Activated CD4-positive, alpha-beta T cell treated with anti-CD3 and anti-CD28 coated beads for 36 hours (primary cell): ENCODE results near the gene REST. TPM values are rescaled to one million over a fixed set of nuclear protein-coding genes. Genes with fewer than 3 reads are reported as not detected.

Source experiments
- ATAC-seq: fragments of 200-7000 bp; cut with Tn5 transposase; one replicate; pipeline ENCODE4 v1.10.0; 2021; ENCODE audit warnings: mild to moderate bottlenecking, moderate library complexity
- CTCF ChIA-PET: fragments of 350-600 bp; sonication (Branson Sonifier 250); formaldehyde crosslinking; loops from one replicate; lab custom pipeline; 2021; ENCODE audit warnings: antibody characterized with exemption; lab: Charles Lee
- POLR2A ChIA-PET: fragments of 350-600 bp; sonication (Branson Sonifier 250); formaldehyde crosslinking; loops from one replicate; lab custom pipeline; 2021; ENCODE audit warnings: antibody characterized with exemption, inconsistent platforms; lab: Charles Lee
- DNase-seq: peaks from one replicate; pipeline ENCODE4 v3.0.0-alpha.2; 2020
- H3K27ac Mint-ChIP-seq: one replicate; pipeline ENCODE4 v1.8.0; 2021; ENCODE audit warnings: mixed read lengths
- H3K27me3 Mint-ChIP-seq: one replicate; pipeline ENCODE4 v1.8.0; 2021; ENCODE audit warnings: mixed read lengths
- H3K36me3 Mint-ChIP-seq: one replicate; pipeline ENCODE4 v1.8.0; 2021; ENCODE audit warnings: low read depth, mixed read lengths
- H3K4me1 Mint-ChIP-seq: one replicate; pipeline ENCODE4 v1.8.0; 2021; ENCODE audit warnings: mixed read lengths
- H3K4me3 Mint-ChIP-seq: one replicate; pipeline ENCODE4 v1.8.0; 2021; ENCODE audit warnings: mild to moderate bottlenecking, moderate library complexity, mixed read lengths
- H3K9me3 Mint-ChIP-seq: one replicate; pipeline ENCODE4 v1.8.0; 2021; ENCODE audit warnings: low read depth, mixed read lengths
- intact Hi-C, 2 experiments: fragments of 100-400 bp; cut with DNase I in 1 of 2; cut with micrococcal nuclease in 1 of 2; formaldehyde crosslinking; loops; one replicate each; pipeline versions ENCODE4 v1.14.2 to v1.15.1; 2022 to 2024; cut with DNase I, micrococcal nuclease
- total RNA-seq, 2 experiments: library from RNA; stranded (reverse); gene quantifications; one replicate each; pipeline ENCODE4 v1.2.3, GENCODE V29; 2021

The REST gene, protein sequence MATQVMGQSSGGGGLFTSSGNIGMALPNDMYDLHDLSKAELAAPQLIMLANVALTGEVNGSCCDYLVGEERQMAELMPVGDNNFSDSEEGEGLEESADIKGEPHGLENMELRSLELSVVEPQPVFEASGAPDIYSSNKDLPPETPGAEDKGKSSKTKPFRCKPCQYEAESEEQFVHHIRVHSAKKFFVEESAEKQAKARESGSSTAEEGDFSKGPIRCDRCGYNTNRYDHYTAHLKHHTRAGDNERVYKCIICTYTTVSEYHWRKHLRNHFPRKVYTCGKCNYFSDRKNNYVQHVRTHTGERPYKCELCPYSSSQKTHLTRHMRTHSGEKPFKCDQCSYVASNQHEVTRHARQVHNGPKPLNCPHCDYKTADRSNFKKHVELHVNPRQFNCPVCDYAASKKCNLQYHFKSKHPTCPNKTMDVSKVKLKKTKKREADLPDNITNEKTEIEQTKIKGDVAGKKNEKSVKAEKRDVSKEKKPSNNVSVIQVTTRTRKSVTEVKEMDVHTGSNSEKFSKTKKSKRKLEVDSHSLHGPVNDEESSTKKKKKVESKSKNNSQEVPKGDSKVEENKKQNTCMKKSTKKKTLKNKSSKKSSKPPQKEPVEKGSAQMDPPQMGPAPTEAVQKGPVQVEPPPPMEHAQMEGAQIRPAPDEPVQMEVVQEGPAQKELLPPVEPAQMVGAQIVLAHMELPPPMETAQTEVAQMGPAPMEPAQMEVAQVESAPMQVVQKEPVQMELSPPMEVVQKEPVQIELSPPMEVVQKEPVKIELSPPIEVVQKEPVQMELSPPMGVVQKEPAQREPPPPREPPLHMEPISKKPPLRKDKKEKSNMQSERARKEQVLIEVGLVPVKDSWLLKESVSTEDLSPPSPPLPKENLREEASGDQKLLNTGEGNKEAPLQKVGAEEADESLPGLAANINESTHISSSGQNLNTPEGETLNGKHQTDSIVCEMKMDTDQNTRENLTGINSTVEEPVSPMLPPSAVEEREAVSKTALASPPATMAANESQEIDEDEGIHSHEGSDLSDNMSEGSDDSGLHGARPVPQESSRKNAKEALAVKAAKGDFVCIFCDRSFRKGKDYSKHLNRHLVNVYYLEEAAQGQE
- 10 to 100 TPM; 44.0 to 44.9 TPM for total RNA-seq

DNA sequence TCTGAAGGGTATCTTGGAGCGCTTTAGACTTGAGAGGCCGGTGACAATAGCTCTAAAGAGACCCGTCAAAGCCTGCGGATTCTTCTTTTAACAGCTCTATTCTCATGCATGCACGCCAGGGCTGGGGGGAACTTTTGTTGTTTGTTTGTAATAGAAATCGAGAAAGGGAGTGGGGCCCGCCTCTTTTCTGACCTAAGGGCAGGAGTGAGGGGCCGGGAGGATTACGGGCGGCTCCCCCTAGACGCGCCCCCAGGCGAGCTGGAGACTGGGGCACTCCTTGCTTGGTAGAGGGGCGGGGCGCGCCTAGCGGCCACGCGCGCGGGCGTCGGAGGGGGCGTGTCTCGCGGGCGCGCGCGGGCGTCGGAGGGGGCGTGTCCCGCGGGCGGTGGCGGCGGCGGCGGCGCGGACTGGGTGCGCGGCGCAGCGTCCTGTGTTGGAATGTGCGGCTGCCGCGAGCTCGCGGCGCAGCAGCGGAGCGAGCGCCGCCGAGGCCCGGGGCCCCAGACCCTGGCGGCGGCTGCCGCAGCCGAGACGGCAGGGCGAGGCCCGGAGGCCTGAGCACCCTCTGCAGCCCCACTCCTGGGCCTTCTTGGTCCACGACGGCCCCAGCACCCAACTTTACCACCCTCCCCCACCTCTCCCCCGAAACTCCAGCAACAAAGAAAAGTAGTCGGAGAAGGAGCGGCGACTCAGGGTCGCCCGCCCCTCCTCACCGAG is at the start of gene REST:
Gene REST, plus strand, starts transcription at position 412 of the 717 bp plus-strand sequence. CDS start 2,739 bp downstream, outside the sequence.
- ChIA-PET CTCF (interaction anchor here (0.5 to 3.3 kb wide), 13 partner anchors 10 to 482 kb away, joined by 3 to 19 read pairs (median 3); partner anchors contain the start of genes NOA1 and POLR2B), POLR2A (interaction anchor here (0.5 to 1.7 kb wide), 7 partner anchors 58 to 922 kb away, joined by 3 to 13 read pairs (median 5); partner anchors contain the start of genes AASDH, NOA1 and POLR2B)
- DNase-seq (peak; percentile 88), ATAC-seq (peak; percentile 64)
- intact Hi-C loops, result loop anchor here (1.0 to 5.0 kb wide), 14 partner anchors 45 to 1360 kb away; partner anchors contain the start of genes CEP135 (in 2 of the 2), PPAT (in 2 of the 2), AASDH (in 1 of the 2) and CLOCK (in 1 of the 2)
- peak within 1 kb of the TSS; percentile 72 for H3K27ac Mint-ChIP-seq
- peak within 1 kb of the TSS; percentile 73 for H3K4me3 Mint-ChIP-seq
- H3K36me3 Mint-ChIP-seq, result peaks cover 16% of the 10 kb centered on the region
- H3K4me1 Mint-ChIP-seq, result peaks cover 38% of the 10 kb centered on the region
- H3K9me3 Mint-ChIP-seq, result no peaks in the 10 kb centered on the region
- no peaks in the 10 kb centered on the region for H3K27me3 Mint-ChIP-seq

DNA sequence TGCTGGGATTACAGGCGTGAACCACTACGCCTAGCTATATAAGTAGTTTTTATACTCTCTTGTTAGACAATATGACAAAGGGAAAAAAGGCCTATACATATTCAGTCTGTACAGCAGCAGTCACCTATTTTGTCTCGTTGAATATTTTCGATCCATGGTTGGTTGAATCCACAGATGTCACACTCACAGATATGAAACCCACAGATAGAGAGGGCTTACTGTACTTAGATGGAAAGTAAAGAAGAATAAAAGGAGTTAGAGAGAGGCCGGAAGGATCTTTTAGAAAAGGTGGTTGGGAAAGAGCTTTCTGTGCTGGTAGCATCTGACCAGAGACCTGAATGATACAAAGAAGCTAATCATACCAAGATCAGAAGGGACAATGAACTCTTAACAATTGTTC is 47.9 kb upstream of the REST start:
- peaks cover 7% of the 10 kb centered on the region for H3K4me1 Mint-ChIP-seq
- intact Hi-C loops, result loop anchor here in 1 of 2 experiments (5.0 kb wide), 1 partner anchor 47 kb away; the partner anchor contains the start of gene REST
- no peaks in the 10 kb centered on the region for H3K27me3 Mint-ChIP-seq
- H3K4me3 Mint-ChIP-seq, result no peak overlapping the region
- ATAC-seq (no peak), DNase-seq (no peak)
- ChIA-PET POLR2A (no interaction called here), CTCF (interaction anchor here (1.3 to 1.4 kb wide), 2 partner anchors 14 to 23 kb away, joined by 4 read pairs; no protein-coding TSS in a partner anchor)
- no peaks in the 10 kb centered on the region for H3K36me3 Mint-ChIP-seq
- no peak overlapping the region for H3K27ac Mint-ChIP-seq
- no peaks in the 10 kb centered on the region for H3K9me3 Mint-ChIP-seq

DNA sequence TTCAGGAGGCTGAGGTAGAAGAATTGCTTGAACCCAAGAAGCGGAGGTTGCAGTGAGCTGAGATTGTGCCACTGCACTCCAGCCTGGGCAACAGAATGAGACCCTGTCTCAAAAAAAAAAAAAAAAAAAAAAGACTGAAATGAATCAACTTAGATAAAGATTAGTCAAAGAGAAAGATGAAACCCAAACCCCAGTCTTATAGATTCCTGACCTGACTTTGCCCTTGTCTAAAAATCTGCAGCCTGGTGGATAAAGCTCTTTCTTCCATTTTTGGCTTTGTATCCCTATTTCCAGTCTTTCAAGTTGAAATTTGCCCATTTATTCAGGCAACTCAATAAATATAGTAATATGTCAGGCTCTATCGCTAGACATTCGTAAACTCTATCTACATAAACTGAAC is 46.9 kb upstream of the REST start:
- no peak overlapping the region for H3K27ac Mint-ChIP-seq
- intact Hi-C loops, result loop anchor here in 1 of 2 experiments (5.0 kb wide), 1 partner anchor 47 kb away; the partner anchor contains the start of gene REST
- peaks cover 7% of the 10 kb centered on the region for H3K4me1 Mint-ChIP-seq
- no peak for DNase-seq
- no peaks in the 10 kb centered on the region for H3K36me3 Mint-ChIP-seq
- H3K4me3 Mint-ChIP-seq, result no peak overlapping the region
- ChIA-PET POLR2A (no interaction called here), CTCF (interaction anchor here (1.3 to 1.4 kb wide), 2 partner anchors 13 to 24 kb away, joined by 4 read pairs; no protein-coding TSS in a partner anchor)
- H3K27me3 Mint-ChIP-seq, result no peaks in the 10 kb centered on the region
- peak; percentile 52 for ATAC-seq
- H3K9me3 Mint-ChIP-seq, result no peaks in the 10 kb centered on the region

DNA sequence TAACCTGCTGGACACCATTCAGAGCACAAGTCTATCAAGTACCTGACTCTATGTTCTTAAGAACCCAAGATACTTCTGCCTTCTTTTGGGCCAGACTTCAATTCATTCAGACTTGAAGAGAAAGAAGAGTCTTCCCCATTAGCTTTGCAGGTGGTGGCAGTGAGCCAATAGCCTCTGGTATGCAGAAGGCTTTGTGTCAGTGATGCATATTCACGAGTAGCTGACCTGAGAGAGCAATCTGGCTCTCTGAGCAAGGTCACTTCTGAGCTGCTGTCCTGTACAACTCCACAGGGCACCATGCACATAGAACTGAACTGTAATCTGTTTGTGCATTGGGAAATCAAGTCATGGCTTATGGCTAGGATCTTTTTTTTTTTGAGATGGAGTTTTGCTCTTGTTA is 46.3 kb upstream of the REST start:
- no peaks in the 10 kb centered on the region for H3K9me3 Mint-ChIP-seq
- ChIA-PET CTCF (interaction anchor here (0.6 to 1.4 kb wide), 2 partner anchors 12 to 90 kb away, joined by 3 to 4 read pairs; no protein-coding TSS in a partner anchor), POLR2A (no interaction called here)
- peaks cover 7% of the 10 kb centered on the region for H3K4me1 Mint-ChIP-seq
- ATAC-seq (no peak), DNase-seq (peak; percentile 7)
- H3K27ac Mint-ChIP-seq, result no peak overlapping the region
- intact Hi-C loops, result loop anchor here in 1 of 2 experiments (5.0 kb wide), 1 partner anchor 46 kb away; the partner anchor contains the start of gene REST
- no peaks in the 10 kb centered on the region for H3K36me3 Mint-ChIP-seq
- H3K27me3 Mint-ChIP-seq, result no peaks in the 10 kb centered on the region
- H3K4me3 Mint-ChIP-seq, result no peak overlapping the region

DNA sequence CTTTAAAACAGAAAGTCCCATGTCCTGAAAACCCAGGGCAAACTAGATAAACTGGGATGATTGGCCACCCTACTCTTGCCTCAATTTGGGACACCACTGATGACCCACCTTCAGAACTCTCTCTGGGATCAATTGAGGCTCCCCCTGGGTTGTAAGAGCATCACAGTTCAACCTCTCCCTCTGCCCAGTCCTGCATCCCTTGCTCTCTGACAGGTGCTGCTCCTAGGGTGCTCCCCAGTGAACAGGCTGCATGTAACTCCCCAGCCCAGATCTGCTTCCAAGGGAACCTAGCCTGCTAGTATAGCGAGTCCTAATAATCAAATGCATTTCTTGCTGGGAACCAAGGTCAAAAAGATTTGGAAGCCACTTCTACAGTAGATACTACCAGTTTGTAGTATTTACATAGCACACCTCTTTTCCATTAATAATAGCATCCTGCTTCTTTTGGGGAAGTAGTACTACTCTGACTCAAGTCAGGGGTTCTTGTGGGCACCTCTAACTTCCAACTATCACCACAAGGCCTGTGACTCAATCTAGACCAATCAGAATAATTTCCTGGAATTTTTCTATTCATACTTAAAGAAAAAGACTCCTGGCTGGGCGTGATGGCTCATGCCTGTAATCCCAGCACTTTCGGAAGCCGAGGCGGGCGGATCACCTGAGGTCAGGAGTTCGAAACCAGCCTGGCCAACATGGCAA is 44.1 kb upstream of the REST start:
- intact Hi-C loops, result loop anchor here in 1 of 2 experiments (5.0 kb wide), 1 partner anchor 44 kb away; the partner anchor contains the start of gene REST
- Mint-ChIP-seq H3K27me3 (no peaks in the 10 kb centered on the region), H3K4me1 (peaks cover 7% of the 10 kb centered on the region), H3K9me3 (no peaks in the 10 kb centered on the region), H3K4me3 (no peak overlapping the region), H3K27ac (no peak overlapping the region), H3K36me3 (no peaks in the 10 kb centered on the region)
- peak; percentile 22 for DNase-seq
- ChIA-PET POLR2A (interaction anchor here (0.7 kb wide), 1 partner anchor 406 kb away, joined by 7 read pairs; no protein-coding TSS in a partner anchor), CTCF (no interaction called here)
- ATAC-seq, result peak; percentile 74

DNA sequence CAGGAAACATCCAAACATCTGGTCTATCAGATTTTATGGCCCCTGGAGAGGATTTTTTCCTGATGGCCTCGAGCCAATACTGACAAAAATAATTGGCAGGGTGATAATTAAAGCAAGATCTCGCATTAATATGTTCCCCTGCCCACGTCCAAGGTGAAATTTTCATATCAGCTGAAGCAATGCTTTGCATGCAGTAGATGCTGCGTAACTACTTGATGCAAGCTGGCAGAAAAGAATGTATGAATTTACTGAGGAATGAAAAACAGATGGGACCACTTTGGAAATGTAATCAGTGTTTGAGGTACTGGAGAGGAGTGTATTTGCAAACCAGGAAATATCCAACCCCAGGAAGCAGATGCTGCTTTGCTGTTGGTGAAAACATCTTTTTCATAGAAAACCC is 36.8 kb upstream of the REST start:
- Mint-ChIP-seq H3K4me1 (peaks cover 7% of the 10 kb centered on the region), H3K27ac (no peak overlapping the region), H3K27me3 (no peaks in the 10 kb centered on the region), H3K9me3 (no peaks in the 10 kb centered on the region), H3K4me3 (no peak overlapping the region), H3K36me3 (no peaks in the 10 kb centered on the region)
- ChIA-PET CTCF (interaction anchor here (0.6 kb wide), 1 partner anchor 646 kb away, joined by 4 read pairs; no protein-coding TSS in a partner anchor), POLR2A (no interaction called here)
- intact Hi-C loops, result no loop called here
- DNase-seq (no peak), ATAC-seq (no peak)

DNA sequence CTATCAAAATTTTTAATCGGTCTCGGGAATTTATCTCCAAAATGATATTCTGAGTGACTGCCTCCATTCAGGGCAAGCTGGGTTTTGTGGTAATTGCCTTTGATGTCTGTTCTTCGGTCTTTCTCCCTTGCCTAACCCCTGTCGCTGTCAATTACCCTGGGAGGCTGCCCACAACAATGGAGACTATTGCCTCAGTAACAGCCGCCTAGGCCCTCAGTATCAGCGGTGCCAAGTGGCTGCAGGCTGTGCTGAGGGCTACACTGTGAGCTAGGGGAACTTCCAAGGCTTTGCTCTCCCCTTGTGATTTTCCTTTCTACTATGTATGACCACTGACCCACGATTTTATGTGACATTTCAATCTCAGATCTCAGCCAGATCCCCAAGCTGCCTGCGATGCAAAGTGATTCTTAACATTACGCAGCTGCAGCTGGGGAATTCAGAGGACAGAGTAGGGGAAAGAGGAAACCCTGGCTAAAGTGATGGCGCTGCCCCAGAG is 36.3 kb upstream of the REST start:
- ATAC-seq (no peak), DNase-seq (no peak)
- H3K36me3 Mint-ChIP-seq, result no peaks in the 10 kb centered on the region
- peaks cover 7% of the 10 kb centered on the region for H3K4me1 Mint-ChIP-seq
- ChIA-PET POLR2A (no interaction called here), CTCF (interaction anchor here (0.6 kb wide), 1 partner anchor 646 kb away, joined by 4 read pairs; no protein-coding TSS in a partner anchor)
- no peak overlapping the region for H3K27ac Mint-ChIP-seq
- H3K4me3 Mint-ChIP-seq, result no peak overlapping the region
- no peaks in the 10 kb centered on the region for H3K9me3 Mint-ChIP-seq
- intact Hi-C loops, result no loop called here
- H3K27me3 Mint-ChIP-seq, result no peaks in the 10 kb centered on the region

DNA sequence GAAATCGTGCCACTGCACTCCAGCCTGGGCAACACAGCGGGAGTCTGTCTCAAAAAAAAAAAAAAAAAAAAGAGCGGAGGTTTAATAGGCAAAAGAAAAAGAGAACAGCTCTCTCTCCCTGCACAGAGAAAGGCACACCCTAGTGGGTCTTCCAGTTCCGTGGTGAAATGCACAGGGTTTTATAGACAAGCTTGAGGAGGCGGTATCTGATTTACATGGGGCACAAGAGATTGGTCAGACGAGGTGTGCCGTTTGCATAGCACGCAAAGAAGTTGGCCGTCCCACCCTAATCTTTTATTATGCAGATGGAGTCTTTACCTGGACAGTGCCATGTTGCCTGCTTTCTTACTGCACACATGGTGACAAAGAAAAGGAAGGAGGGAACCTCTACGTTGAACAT is 33.5 kb upstream of the REST start:
- Mint-ChIP-seq H3K36me3 (no peaks in the 10 kb centered on the region), H3K4me3 (no peak overlapping the region), H3K27me3 (no peaks in the 10 kb centered on the region), H3K9me3 (no peaks in the 10 kb centered on the region), H3K4me1 (peaks cover 7% of the 10 kb centered on the region), H3K27ac (no peak overlapping the region)
- intact Hi-C loops, result no loop called here
- DNase-seq, result no peak
- no peak for ATAC-seq
- CTCF ChIA-PET, result interaction anchor here (0.9 kb wide), 1 partner anchor 14 kb away, joined by 4 read pairs; no protein-coding TSS in a partner anchor
- POLR2A ChIA-PET, result no interaction called here

DNA sequence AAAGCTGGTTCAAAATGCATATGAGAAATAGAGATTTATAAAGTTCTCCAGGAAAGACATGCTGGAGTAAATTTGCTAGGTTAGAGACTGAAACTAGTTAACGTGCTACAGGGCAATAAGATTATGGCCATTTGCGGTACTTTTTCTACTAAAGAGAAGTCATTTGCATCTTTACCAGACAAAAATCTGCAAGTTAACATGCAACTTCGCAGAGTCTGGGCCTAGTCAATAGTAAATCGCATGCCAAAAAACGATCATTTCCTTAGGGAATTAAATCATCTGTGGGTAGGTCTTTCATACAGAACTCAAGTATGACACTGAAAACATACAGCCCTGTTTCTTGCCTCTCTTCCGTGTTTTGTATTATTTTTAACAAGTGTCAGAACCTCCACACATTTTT is 32.8 kb upstream of the REST start:
- ATAC-seq, result no peak
- H3K9me3 Mint-ChIP-seq, result no peaks in the 10 kb centered on the region
- no peak overlapping the region for H3K4me3 Mint-ChIP-seq
- H3K27ac Mint-ChIP-seq, result no peak overlapping the region
- H3K36me3 Mint-ChIP-seq, result no peaks in the 10 kb centered on the region
- H3K4me1 Mint-ChIP-seq, result peaks cover 9% of the 10 kb centered on the region
- intact Hi-C loops, result no loop called here
- no peak for DNase-seq
- H3K27me3 Mint-ChIP-seq, result no peaks in the 10 kb centered on the region
- ChIA-PET POLR2A (no interaction called here), CTCF (no interaction called here)
